Measurements from ENCODE around the gene NCBP2. TPM values are rescaled to one million over a fixed set of nuclear protein-coding genes. Genes with fewer than 3 reads are reported as not detected.

NCBP2 gene
- polyA plus RNA-seq, 1 experiment = 39.9 TPM

- ChIA-PET POLR2A (no interaction called here), CTCF (interaction anchor here (1.2 kb wide), 1 partner anchor 9 kb away, joined by 4 read pairs; the partner anchor contains the start of gene NCBP2)
- Histone ChIP-seq H3K4me3 (ENCODE audit: low read depth, low read length) (no peak overlapping the region), H3K27me3 (ENCODE audit: control insufficient read depth, insufficient read depth, low read length) (no peaks in the 10 kb centered on the region), H3K36me3 (ENCODE audit: control insufficient read depth, insufficient read depth, low read length) (peaks cover 1% of the 10 kb centered on the region; the same call in 1 of the 2 replicates)
- DNase-seq (ENCODE audit: low read depth) = no peak
- TF ChIP-seq CTCF (IDR thresholded peaks at IDR 0.05; ENCODE audit: insufficient read depth, low read depth, low read length) = no peak
These were observed 9.0 kb upstream of the NCBP2 start for GRCh38 chr3:196951371-196951770.

- no peak for TF ChIP-seq CTCF (IDR thresholded peaks at IDR 0.05; ENCODE audit: insufficient read depth, low read depth, low read length)
- ChIA-PET POLR2A (interaction anchor here (0.5 kb wide), 1 partner anchor 120 kb away, joined by 4 read pairs; no protein-coding TSS in a partner anchor), CTCF (interaction anchor here (1.7 kb wide), 1 partner anchor 19 kb away, joined by 4 read pairs; the partner anchor contains the start of gene PIGZ)
- Histone ChIP-seq H3K36me3 (ENCODE audit: control insufficient read depth, insufficient read depth, low read length) (peaks cover 1% of the 10 kb centered on the region; the same call in 1 of the 2 replicates), H3K4me3 (ENCODE audit: low read depth, low read length) (no peak overlapping the region), H3K27me3 (ENCODE audit: control insufficient read depth, insufficient read depth, low read length) (no peaks in the 10 kb centered on the region)
- no peak for DNase-seq (ENCODE audit: low read depth)
These were observed 7.4 kb upstream of the NCBP2 start for GRCh38 chr3:196949750-196950149.

- ChIA-PET CTCF (interaction anchor here (1.2 to 1.7 kb wide), 2 partner anchors 20 to 27 kb away, joined by 4 read pairs; partner anchors contain the start of gene PIGZ), POLR2A (interaction anchor here (0.5 kb wide), 1 partner anchor 120 kb away, joined by 4 read pairs; no protein-coding TSS in a partner anchor)
- Histone ChIP-seq H3K36me3 (ENCODE audit: control insufficient read depth, insufficient read depth, low read length) (peaks cover 1% of the 10 kb centered on the region; the same call in 1 of the 2 replicates), H3K4me3 (ENCODE audit: low read depth, low read length) (no peak overlapping the region), H3K27me3 (ENCODE audit: control insufficient read depth, insufficient read depth, low read length) (no peaks in the 10 kb centered on the region)
- no peak for TF ChIP-seq CTCF (IDR thresholded peaks at IDR 0.05; ENCODE audit: insufficient read depth, low read depth, low read length)
- no peak for DNase-seq (ENCODE audit: low read depth)
These were observed 6.9 kb upstream of the NCBP2 start for GRCh38 chr3:196949285-196949619.

GRCh38 chr3:196948442-196949284 lies 6.3 kb upstream of the NCBP2 start:
- Histone ChIP-seq H3K27me3 (ENCODE audit: control insufficient read depth, insufficient read depth, low read length) (no peaks in the 10 kb centered on the region), H3K4me3 (ENCODE audit: low read depth, low read length) (no peak overlapping the region), H3K36me3 (ENCODE audit: control insufficient read depth, insufficient read depth, low read length) (peaks cover 1% of the 10 kb centered on the region; the same call in 1 of the 2 replicates)
- no peak for DNase-seq (ENCODE audit: low read depth)
- peak; percentile 28; the same call in 1 of the 2 replicates for TF ChIP-seq CTCF (IDR thresholded peaks at IDR 0.05; ENCODE audit: insufficient read depth, low read depth, low read length)
- ChIA-PET POLR2A (no interaction called here), CTCF (interaction anchor here (1.2 to 1.7 kb wide), 2 partner anchors 20 to 27 kb away, joined by 4 read pairs; partner anchors contain the start of gene PIGZ)

- Histone ChIP-seq H3K36me3 (ENCODE audit: control insufficient read depth, insufficient read depth, low read length) (peaks cover 1% of the 10 kb centered on the region; the same call in 1 of the 2 replicates), H3K4me3 (ENCODE audit: low read depth, low read length) (no peak overlapping the region), H3K27me3 (ENCODE audit: control insufficient read depth, insufficient read depth, low read length) (no peaks in the 10 kb centered on the region)
- ChIA-PET POLR2A (no interaction called here), CTCF (interaction anchor here (1.2 to 1.7 kb wide), 2 partner anchors 21 to 28 kb away, joined by 4 read pairs; partner anchors contain the start of gene PIGZ)
- TF ChIP-seq CTCF (IDR thresholded peaks at IDR 0.05; ENCODE audit: insufficient read depth, low read depth, low read length) = no peak
- no peak for DNase-seq (ENCODE audit: low read depth)
These were observed 5.6 kb upstream of the NCBP2 start for GRCh38 chr3:196947860-196948441.
